Fibroblast of lung (primary cell): ENCODE measurements around the gene ATP2B3. TPM values are rescaled to one million over a fixed set of nuclear protein-coding genes. Genes with fewer than 3 reads are reported as not detected.

Experiments
- DNase-seq, 2 donors: peaks; one replicate each; pipeline versions ENCODE4 v3.0.0 to v3.0.0-alpha.2; 2010; ENCODE audit warnings: low read depth in 2 of 2
- H2AFZ ChIP-seq: 2 replicates; pipeline ENCODE4 v1.5.1; 2012; ENCODE audit warnings: low read length, control low read depth, inconsistent platforms
- H3K27ac ChIP-seq: 2 replicates; pipeline ENCODE4 v1.5.1; 2011; ENCODE audit warnings: low read length, control low read depth; ENCODE audit not compliant: insufficient read depth
- H3K27me3 ChIP-seq: 2 replicates; pipeline ENCODE4 v1.5.1; 2011; ENCODE audit warnings: mild to moderate bottlenecking, low read length; ENCODE audit not compliant: control insufficient read depth, insufficient read depth
- H3K36me3 ChIP-seq: 2 replicates; pipeline ENCODE4 v1.5.1; 2011; ENCODE audit warnings: low read length; ENCODE audit not compliant: control insufficient read depth, insufficient read depth
- H3K4me1 ChIP-seq: 2 replicates; pipeline ENCODE4 v1.5.1; 2011; ENCODE audit warnings: low read length; ENCODE audit not compliant: control insufficient read depth, insufficient read depth; ENCODE audit errors: extremely low read depth
- H3K4me2 ChIP-seq: 2 replicates; pipeline ENCODE4 v1.5.1; 2011; ENCODE audit warnings: low read length, control low read depth; ENCODE audit not compliant: insufficient read depth; ENCODE audit errors: extremely low read depth
- H3K4me3 ChIP-seq, 4 experiments: fragments of 200-600 bp in 1 of 4; sonication (generic) in 1 of 4; replicated peaks in 1 of 4; 2 replicates each; pipeline ENCODE4 v1.5.1; 2011 to 2016; ENCODE audit warnings: low read length in 4 of 4, low read depth in 3 of 4, mild to moderate bottlenecking in 3 of 4, control low read depth in 2 of 4, inconsistent platforms in 1 of 4, mixed read lengths in 1 of 4; ENCODE audit not compliant: insufficient read depth in 1 of 4; ENCODE audit errors: control extremely low read depth in 1 of 4
- H3K79me2 ChIP-seq: 2 replicates; pipeline ENCODE4 v1.5.1; 2012; ENCODE audit warnings: mild to moderate bottlenecking, low read length, inconsistent platforms; ENCODE audit not compliant: control insufficient read depth, insufficient read depth
- H3K9ac ChIP-seq: 2 replicates; pipeline ENCODE4 v1.5.1; 2011; ENCODE audit warnings: mild to moderate bottlenecking, low read length, control low read depth; ENCODE audit not compliant: insufficient read depth
- H3K9me3 ChIP-seq: 2 replicates; pipeline ENCODE4 v1.5.1; 2012; ENCODE audit warnings: low read depth, low read length; ENCODE audit not compliant: control insufficient read depth, insufficient read depth
- H4K20me1 ChIP-seq: 2 replicates; pipeline ENCODE4 v1.5.1; 2011; ENCODE audit warnings: low read length; ENCODE audit not compliant: control insufficient read depth, insufficient read depth; ENCODE audit errors: extremely low read depth
- EZH2 ChIP-seq: IDR thresholded peaks from 2 replicates; pipeline ENCODE4 v1.5.1; 2012; ENCODE audit warnings: low read length, control low read depth, mild to moderate bottlenecking; ENCODE audit errors: missing control alignments
- polyA plus RNA-seq, 2 donors: library from polyadenylated mRNA; depleted of rRNA in 1 of 2; stranded (reverse) in 1 of 2; unstranded in 1 of 2; fragments of >200 nt; gene quantifications; 2 replicates each; pipeline ENCODE4 v1.2.1, GENCODE V29; 2011 to 2012; ENCODE audit warnings: missing spikeins in 1 of 2
- total RNA-seq: library from RNA; depleted of rRNA; stranded (reverse); fragments of >200 nt; gene quantifications from 2 replicates; pipeline ENCODE4 v1.2.1, GENCODE V29; 2014
- TF ChIP-seq, protein P1 (sequence below), 2 donors: IDR thresholded peaks in 1 of 2; conservative IDR thresholded peaks in 1 of 2; 1 replicate in 1 of 2; 2 replicates in 1 of 2; pipeline ENCODE4 v1.5.1; 2011 to 2012; ENCODE audit warnings: low read length in 2 of 2, control low read depth in 1 of 2, inconsistent platforms in 1 of 2, low read depth in 1 of 2, mild to moderate bottlenecking in 1 of 2

Gene ATP2B3
- total and polyA plus RNA-seq, 2 donors (not counting 1 experiment from before 2014, with no cell fraction given), result not detected

DNA sequence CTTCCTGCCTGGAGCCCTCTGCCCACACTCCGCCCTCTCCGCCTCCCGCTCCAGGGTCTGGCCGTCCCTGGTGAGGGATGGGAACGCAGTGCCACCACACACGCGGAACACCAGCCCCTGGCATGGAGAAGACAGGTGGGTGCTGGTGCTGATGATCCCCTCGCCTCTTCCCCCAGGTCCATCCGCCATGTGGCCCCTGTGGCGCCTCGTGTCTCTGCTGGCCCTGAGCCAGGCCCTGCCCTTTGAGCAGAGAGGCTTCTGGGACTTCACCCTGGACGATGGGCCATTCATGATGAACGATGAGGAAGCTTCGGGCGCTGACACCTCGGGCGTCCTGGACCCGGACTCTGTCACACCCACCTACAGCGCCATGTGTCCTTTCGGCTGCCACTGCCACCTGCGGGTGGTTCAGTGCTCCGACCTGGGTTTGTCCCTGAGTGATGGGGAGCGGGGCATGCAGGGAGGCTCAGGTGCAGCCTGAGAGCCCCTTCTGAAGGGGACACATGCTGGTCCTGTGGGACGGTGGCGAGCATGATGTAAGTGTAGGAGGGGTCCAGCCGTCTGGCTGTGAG is 12.9 kb upstream of the ATP2B3 start:
- no peak for DNase-seq
- no peaks in the 10 kb centered on the region for H3K4me1 ChIP-seq
- H3K36me3 ChIP-seq, result no peaks in the 10 kb centered on the region
- no peak overlapping the region for H3K9ac ChIP-seq
- no peak overlapping the region for H3K4me2 ChIP-seq
- H3K27ac ChIP-seq, result no peak overlapping the region
- H3K9me3 ChIP-seq, result no peaks in the 10 kb centered on the region
- TF ChIP-seq, protein P1, sequence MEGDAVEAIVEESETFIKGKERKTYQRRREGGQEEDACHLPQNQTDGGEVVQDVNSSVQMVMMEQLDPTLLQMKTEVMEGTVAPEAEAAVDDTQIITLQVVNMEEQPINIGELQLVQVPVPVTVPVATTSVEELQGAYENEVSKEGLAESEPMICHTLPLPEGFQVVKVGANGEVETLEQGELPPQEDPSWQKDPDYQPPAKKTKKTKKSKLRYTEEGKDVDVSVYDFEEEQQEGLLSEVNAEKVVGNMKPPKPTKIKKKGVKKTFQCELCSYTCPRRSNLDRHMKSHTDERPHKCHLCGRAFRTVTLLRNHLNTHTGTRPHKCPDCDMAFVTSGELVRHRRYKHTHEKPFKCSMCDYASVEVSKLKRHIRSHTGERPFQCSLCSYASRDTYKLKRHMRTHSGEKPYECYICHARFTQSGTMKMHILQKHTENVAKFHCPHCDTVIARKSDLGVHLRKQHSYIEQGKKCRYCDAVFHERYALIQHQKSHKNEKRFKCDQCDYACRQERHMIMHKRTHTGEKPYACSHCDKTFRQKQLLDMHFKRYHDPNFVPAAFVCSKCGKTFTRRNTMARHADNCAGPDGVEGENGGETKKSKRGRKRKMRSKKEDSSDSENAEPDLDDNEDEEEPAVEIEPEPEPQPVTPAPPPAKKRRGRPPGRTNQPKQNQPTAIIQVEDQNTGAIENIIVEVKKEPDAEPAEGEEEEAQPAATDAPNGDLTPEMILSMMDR (conservative IDR thresholded peaks at IDR 0.05 in 1 of 2, IDR thresholded peaks at IDR 0.05 in 1 of 2; ENCODE audit: low read depth in 1 of 2, low read length in 2 of 2), result no peak
- no peak for TF ChIP-seq EZH2
- no peaks in the 10 kb centered on the region for H3K79me2 ChIP-seq
- no peak overlapping the region for H3K4me3 ChIP-seq
- H4K20me1 ChIP-seq, result no peaks in the 10 kb centered on the region
- H3K27me3 ChIP-seq, result no peaks in the 10 kb centered on the region
- no peak overlapping the region for H2AFZ ChIP-seq

DNA sequence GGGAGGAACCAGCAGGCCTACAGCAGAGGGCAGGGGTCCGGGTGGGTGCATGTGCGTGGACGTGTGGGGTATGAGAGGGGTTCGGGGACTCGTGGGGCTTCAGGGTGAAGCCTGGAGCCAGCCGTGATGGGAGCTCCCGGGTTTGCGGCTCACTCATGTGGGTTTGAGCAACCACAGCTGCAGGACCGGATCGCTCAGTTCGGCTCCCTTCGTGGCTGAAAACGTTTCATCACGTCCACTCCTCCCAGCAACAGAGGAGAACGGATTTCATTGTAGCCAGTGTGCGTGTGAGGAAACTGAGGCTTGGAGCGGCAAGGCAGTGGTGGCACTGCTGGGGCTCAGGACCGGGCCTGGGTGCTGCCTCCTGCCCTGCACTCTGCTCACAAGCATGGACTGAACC is 12.1 kb upstream of the ATP2B3 start:
- Histone ChIP-seq H3K27me3 (no peaks in the 10 kb centered on the region), H3K27ac (no peak overlapping the region), H2AFZ (no peak overlapping the region), H4K20me1 (no peaks in the 10 kb centered on the region), H3K4me3 (no peak overlapping the region), H3K4me2 (no peak overlapping the region), H3K9ac (no peak overlapping the region), H3K79me2 (no peaks in the 10 kb centered on the region), H3K36me3 (no peaks in the 10 kb centered on the region), H3K9me3 (no peaks in the 10 kb centered on the region), H3K4me1 (no peaks in the 10 kb centered on the region)
- DNase-seq, result no peak
- TF ChIP-seq EZH2, result no peak
- TF ChIP-seq, protein P1 (conservative IDR thresholded peaks at IDR 0.05 in 1 of 2, IDR thresholded peaks at IDR 0.05 in 1 of 2; ENCODE audit: low read depth in 1 of 2, low read length in 2 of 2), result no peak

DNA sequence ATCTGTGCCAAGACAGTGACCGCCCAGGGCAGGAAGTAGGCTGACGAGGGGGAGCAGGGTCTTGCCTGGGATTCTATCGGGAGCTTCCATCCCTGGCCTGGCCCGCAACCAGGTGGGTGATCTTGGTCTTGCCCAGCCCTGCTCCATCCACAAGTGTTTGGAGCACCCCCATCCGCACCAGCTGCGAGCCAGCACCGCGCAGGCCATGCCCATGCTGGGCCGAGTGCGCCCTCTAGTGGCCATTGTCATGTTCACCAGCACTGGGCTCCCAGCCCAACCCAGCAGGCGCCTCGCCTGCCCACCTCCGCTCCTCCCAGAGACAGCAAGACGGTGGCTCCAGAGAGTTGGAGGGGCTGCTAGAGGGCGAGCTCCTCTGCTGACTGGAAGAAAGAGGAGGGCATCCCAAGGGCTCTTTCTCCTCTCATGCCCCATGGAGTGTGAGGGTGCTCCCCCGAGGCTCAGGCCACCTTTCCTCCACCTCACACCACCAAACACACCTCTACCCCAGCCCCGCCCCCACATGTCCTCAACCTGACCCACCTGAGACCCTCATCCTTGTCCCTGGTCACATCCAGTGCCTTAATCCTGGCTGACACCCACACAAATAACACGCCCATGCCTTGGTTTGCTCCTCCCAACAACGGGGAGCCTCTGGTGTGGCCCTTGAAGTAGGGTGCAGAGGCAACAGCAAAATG is 9.8 kb upstream of the ATP2B3 start:
- H3K9ac ChIP-seq, result no peak overlapping the region
- TF ChIP-seq, protein P1 (conservative IDR thresholded peaks at IDR 0.05 in 1 of 2, IDR thresholded peaks at IDR 0.05 in 1 of 2; ENCODE audit: low read depth in 1 of 2, low read length in 2 of 2), result peak; percentile 60
- no peak for TF ChIP-seq EZH2

More for the DNA sequence above, 9.8 kb upstream of the ATP2B3 start:
- Histone ChIP-seq H3K9me3 (no peaks in the 10 kb centered on the region), H3K4me1 (no peaks in the 10 kb centered on the region), H3K4me2 (no peak overlapping the region), H2AFZ (no peak overlapping the region), H3K79me2 (no peaks in the 10 kb centered on the region), H3K4me3 (no peak overlapping the region), H4K20me1 (no peaks in the 10 kb centered on the region), H3K27ac (no peak overlapping the region), H3K36me3 (no peaks in the 10 kb centered on the region), H3K27me3 (no peaks in the 10 kb centered on the region)
- DNase-seq, result peak; percentile 59
